H1 (cell line): ENCODE data around the gene HDAC10.

Experiments
- CREB1 ChIP-seq: IDR thresholded peaks from 2 replicates; pipeline ENCODE4 v1.6.1; 2012; ENCODE audit warnings: inconsistent platforms
- EGR1 ChIP-seq: IDR thresholded peaks from 2 replicates; pipeline ENCODE4 v1.6.1; 2011; ENCODE audit warnings: low read depth, low read length, borderline replicate concordance
- EP300 ChIP-seq, 2 experiments: IDR thresholded peaks; 1 replicate in 1 of 2; 2 replicates in 1 of 2; pipeline ENCODE4 v1.6.1; 2011 to 2012; ENCODE audit warnings: low read depth in 2 of 2, low read length in 2 of 2, mild to moderate bottlenecking in 2 of 2, borderline replicate concordance in 1 of 2, inconsistent platforms in 1 of 2, moderate library complexity in 1 of 2
- EZH2 ChIP-seq: fragments of 200-600 bp; sonication (generic); IDR thresholded peaks from 2 replicates; pipeline ENCODE4 v1.7.1; 2012; ENCODE audit warnings: low read depth, mild to moderate bottlenecking, moderate library complexity, low read length, inconsistent platforms; ENCODE audit not compliant: severe bottlenecking
- JUND ChIP-seq: IDR thresholded peaks from 2 replicates; pipeline ENCODE4 v1.6.1; 2011; ENCODE audit warnings: mild to moderate bottlenecking, improper control_type of control experiment, low read length
- KDM1A ChIP-seq: fragments of 200-600, 300-600 bp; sonication (generic); IDR thresholded peaks from 2 replicates; pipeline ENCODE4 v1.7.1; 2016; ENCODE audit warnings: mild to moderate bottlenecking, low read length, borderline replicate concordance
- POLR2A ChIP-seq, 2 experiments: IDR thresholded peaks; 1 replicate in 1 of 2; 2 replicates in 1 of 2; pipeline ENCODE4 v1.6.1; 2011; ENCODE audit warnings: low read depth in 2 of 2, low read length in 2 of 2, mild to moderate bottlenecking in 2 of 2; ENCODE audit errors: control extremely low read depth in 1 of 2
- POLR2AphosphoS5 ChIP-seq: IDR thresholded peaks from 2 replicates; pipeline ENCODE4 v1.6.1; 2011; ENCODE audit warnings: low read depth, low read length
- RAD21 ChIP-seq, 2 experiments: IDR thresholded peaks in 1 of 2; conservative IDR thresholded peaks in 1 of 2; 2 replicates each; pipeline ENCODE4 v1.6.1; 2011; ENCODE audit warnings: low read depth in 2 of 2, low read length in 2 of 2, improper control_type of control experiment in 1 of 2, inconsistent platforms in 1 of 2, mild to moderate bottlenecking in 1 of 2, moderate library complexity in 1 of 2
- SIN3A ChIP-seq, 2 experiments: IDR thresholded peaks in 1 of 2; conservative IDR thresholded peaks in 1 of 2; 2 replicates each; pipeline ENCODE4 v1.6.1; 2011 to 2012; ENCODE audit warnings: low read length in 2 of 2, improper control_type of control experiment in 1 of 2, low read depth in 1 of 2, mild to moderate bottlenecking in 1 of 2
- SUZ12 ChIP-seq: fragments of 200-600 bp; sonication (generic); IDR thresholded peaks from 2 replicates; pipeline ENCODE4 v1.6.1; 2012; ENCODE audit warnings: mild to moderate bottlenecking, inconsistent platforms, low read length, moderate library complexity, mixed read lengths
- TAF1 ChIP-seq: IDR thresholded peaks from 2 replicates; pipeline ENCODE4 v1.6.1; 2011; ENCODE audit warnings: mild to moderate bottlenecking, low read depth, low read length
- YY1 ChIP-seq: IDR thresholded peaks from 2 replicates; pipeline ENCODE4 v1.6.1; 2011; ENCODE audit warnings: low read depth, mild to moderate bottlenecking, low read length
- TF ChIP-seq, protein P1 (sequence below), 3 experiments: IDR thresholded peaks; 1 replicate in 2 of 3; 2 replicates in 1 of 3; pipeline versions ENCODE4 v1.5.1 to v1.6.1; 2011; ENCODE audit warnings: low read length in 3 of 3, mild to moderate bottlenecking in 3 of 3, inconsistent platforms in 2 of 3, low read depth in 1 of 3, moderate library complexity in 1 of 3; ENCODE audit not compliant: insufficient read depth in 1 of 3; ENCODE audit errors: control extremely low read depth in 1 of 3

DNA sequence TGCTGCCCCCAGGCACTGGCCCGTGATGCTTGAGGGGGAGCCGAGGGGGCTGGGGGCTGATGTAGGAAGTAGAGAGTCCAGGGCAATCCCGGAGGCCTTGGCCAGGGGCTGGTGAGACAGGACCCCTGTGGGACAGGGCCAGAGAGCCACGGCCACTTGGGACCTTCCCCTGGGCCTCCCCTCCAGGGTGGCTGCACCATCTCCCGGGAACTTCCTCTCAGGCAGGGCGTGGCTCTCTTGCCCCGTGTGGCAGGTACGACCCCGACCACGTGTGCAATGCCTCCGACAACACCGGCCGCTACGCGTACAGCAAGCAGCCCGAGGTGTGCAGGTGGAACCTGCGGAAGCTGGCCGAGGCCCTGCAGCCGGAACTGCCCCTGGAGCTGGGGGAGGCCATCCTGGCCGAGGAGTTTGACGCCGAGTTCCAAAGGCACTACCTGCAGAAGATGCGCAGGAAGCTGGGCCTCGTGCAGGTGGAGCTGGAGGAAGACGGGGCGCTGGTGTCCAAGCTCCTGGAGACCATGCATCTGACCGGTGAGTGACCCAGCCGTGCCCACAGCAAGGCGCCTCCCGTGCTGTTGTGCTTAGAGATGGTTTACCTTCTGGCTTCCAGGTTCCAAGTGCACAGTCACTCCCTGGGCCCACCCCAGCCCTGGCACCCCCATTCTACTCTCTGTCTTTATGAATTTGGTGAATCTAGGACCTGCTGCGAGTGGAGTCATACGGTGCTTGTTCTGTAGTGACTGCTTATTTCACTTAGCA, 40.5 kb downstream of the HDAC10 start:
- TF ChIP-seq SIN3A (conservative IDR thresholded peaks at IDR 0.05 in 1 of 2, IDR thresholded peaks at IDR 0.05 in 1 of 2; ENCODE audit: low read depth in 1 of 2, low read length in 2 of 2) = no peak
- no peak for TF ChIP-seq EP300 (IDR thresholded peaks at IDR 0.05; ENCODE audit: borderline replicate concordance in 1 of 2, low read depth in 2 of 2, low read length in 2 of 2)
- TF ChIP-seq KDM1A = no peak
- TF ChIP-seq, protein P1, sequence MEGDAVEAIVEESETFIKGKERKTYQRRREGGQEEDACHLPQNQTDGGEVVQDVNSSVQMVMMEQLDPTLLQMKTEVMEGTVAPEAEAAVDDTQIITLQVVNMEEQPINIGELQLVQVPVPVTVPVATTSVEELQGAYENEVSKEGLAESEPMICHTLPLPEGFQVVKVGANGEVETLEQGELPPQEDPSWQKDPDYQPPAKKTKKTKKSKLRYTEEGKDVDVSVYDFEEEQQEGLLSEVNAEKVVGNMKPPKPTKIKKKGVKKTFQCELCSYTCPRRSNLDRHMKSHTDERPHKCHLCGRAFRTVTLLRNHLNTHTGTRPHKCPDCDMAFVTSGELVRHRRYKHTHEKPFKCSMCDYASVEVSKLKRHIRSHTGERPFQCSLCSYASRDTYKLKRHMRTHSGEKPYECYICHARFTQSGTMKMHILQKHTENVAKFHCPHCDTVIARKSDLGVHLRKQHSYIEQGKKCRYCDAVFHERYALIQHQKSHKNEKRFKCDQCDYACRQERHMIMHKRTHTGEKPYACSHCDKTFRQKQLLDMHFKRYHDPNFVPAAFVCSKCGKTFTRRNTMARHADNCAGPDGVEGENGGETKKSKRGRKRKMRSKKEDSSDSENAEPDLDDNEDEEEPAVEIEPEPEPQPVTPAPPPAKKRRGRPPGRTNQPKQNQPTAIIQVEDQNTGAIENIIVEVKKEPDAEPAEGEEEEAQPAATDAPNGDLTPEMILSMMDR (IDR thresholded peaks at IDR 0.05; ENCODE audit: control extremely low read depth in 1 of 3, insufficient read depth in 1 of 3, low read depth in 1 of 3, low read length in 3 of 3) = no peak
- TF ChIP-seq POLR2A (IDR thresholded peaks at IDR 0.05; ENCODE audit: control extremely low read depth in 1 of 2, low read depth in 2 of 2, low read length in 2 of 2) = no peak
- no peak for TF ChIP-seq RAD21 (IDR thresholded peaks at IDR 0.05 in 1 of 2, conservative IDR thresholded peaks at IDR 0.05 in 1 of 2; ENCODE audit: low read depth in 2 of 2, low read length in 2 of 2)
- no peak for TF ChIP-seq TAF1
- no peak for TF ChIP-seq CREB1
- TF ChIP-seq JUND = no peak
- no peak for TF ChIP-seq POLR2AphosphoS5
- TF ChIP-seq EGR1 = no peak
- TF ChIP-seq EZH2 = no peak
- TF ChIP-seq YY1 = no peak
- no peak for TF ChIP-seq SUZ12
